DND-41 (cell line): ENCODE results near the gene PAM.

Source experiments
- ATAC-seq: fragments of 200-7000 bp; cut with Tn5 transposase; 3 replicates; pipeline ENCODE4 v1.9.1; 2021; ENCODE audit warnings: low read depth; ENCODE audit not compliant: insufficient read depth
- DNase-seq: peaks from one replicate; pipeline ENCODE4 v3.0.0-alpha.2; 2020
- H2AFZ ChIP-seq: 2 replicates; pipeline ENCODE4 v1.6.0; 2012; ENCODE audit warnings: low read depth, low read length
- H3K27ac ChIP-seq: 2 replicates; pipeline ENCODE4 v1.5.1; 2012; ENCODE audit warnings: low read length, inconsistent platforms
- H3K27me3 ChIP-seq: fragments of 200-600 bp; sonication (generic); 2 replicates; pipeline ENCODE4 v1.6.0; 2012; ENCODE audit warnings: low read length, mild to moderate bottlenecking, inconsistent platforms; ENCODE audit not compliant: insufficient read depth, poor library complexity
- H3K36me3 ChIP-seq: 2 replicates; pipeline ENCODE4 v1.5.1; 2012; ENCODE audit warnings: low read length, inconsistent platforms; ENCODE audit not compliant: insufficient read depth
- H3K4me1 ChIP-seq: 2 replicates; pipeline ENCODE4 v1.5.1; 2012; ENCODE audit warnings: mild to moderate bottlenecking, low read length; ENCODE audit not compliant: insufficient read depth
- H3K4me2 ChIP-seq: 2 replicates; pipeline ENCODE4 v1.6.0; 2012; ENCODE audit warnings: mild to moderate bottlenecking, moderate library complexity, low read length, inconsistent platforms; ENCODE audit not compliant: insufficient read depth
- H3K4me3 ChIP-seq, 2 experiments: fragments of 200-600 bp in 1 of 2; shearing (Covaris generic) in 1 of 2; 2 replicates each; pipeline ENCODE4 v1.5.1; 2012 to 2016; ENCODE audit warnings: inconsistent platforms in 2 of 2, low read length in 2 of 2, mild to moderate bottlenecking in 2 of 2, low read depth in 1 of 2, moderate library complexity in 1 of 2
- H3K79me2 ChIP-seq: 2 replicates; pipeline ENCODE4 v1.6.0; 2012; ENCODE audit warnings: low read length, inconsistent platforms; ENCODE audit not compliant: insufficient read depth
- H3K9ac ChIP-seq: 2 replicates; pipeline ENCODE4 v1.6.0; 2012; ENCODE audit warnings: low read depth, mild to moderate bottlenecking, inconsistent platforms, low read length, moderate library complexity
- H3K9me3 ChIP-seq: 2 replicates; pipeline ENCODE4 v1.5.1; 2012; ENCODE audit warnings: low read length, moderate library complexity, mild to moderate bottlenecking, inconsistent platforms; ENCODE audit not compliant: insufficient read depth, severe bottlenecking
- H4K20me1 ChIP-seq: 2 replicates; pipeline ENCODE4 v1.6.0; 2012; ENCODE audit warnings: low read length; ENCODE audit not compliant: insufficient read depth
- EZH2 ChIP-seq: IDR thresholded peaks from 3 replicates; pipeline ENCODE4 v1.6.1; 2012; ENCODE audit warnings: borderline replicate concordance, low read depth, mild to moderate bottlenecking, moderate library complexity, low read length, inconsistent platforms; ENCODE audit not compliant: severe bottlenecking
- TF ChIP-seq, protein P1 (sequence below): IDR thresholded peaks from 2 replicates; pipeline ENCODE4 v1.5.1; 2012; ENCODE audit warnings: borderline replicate concordance, low read length, moderate library complexity, mild to moderate bottlenecking; ENCODE audit not compliant: poor library complexity, severe bottlenecking; ENCODE audit errors: extremely low read depth

PAM gene

DNA sequence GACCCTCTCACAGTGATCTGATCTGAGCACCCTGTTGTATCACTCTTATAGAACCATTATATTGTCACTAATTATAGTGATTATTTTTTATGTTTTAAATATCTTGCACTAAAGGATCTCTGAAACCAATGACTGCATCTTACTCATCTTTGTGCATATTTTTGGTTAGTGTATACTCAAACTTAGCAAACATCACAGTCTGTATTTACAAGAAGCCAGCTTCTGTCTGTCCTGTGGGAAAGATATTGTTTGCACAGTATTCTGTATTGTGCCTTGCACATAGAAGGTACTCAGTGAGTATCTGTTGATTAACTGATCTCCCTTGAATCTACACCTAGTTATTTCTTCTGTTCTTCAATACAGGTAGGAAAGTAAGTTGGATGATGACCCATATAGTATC, 131.5 kb downstream of the PAM start:
- DNase-seq, result no peak
- no peaks in the 10 kb centered on the region for H3K36me3 ChIP-seq
- H3K27me3 ChIP-seq, result no peaks in the 10 kb centered on the region
- no peak for ATAC-seq
- H3K4me3 ChIP-seq, result no peak overlapping the region
- H3K79me2 ChIP-seq, result no peaks in the 10 kb centered on the region
- H2AFZ ChIP-seq, result no peak overlapping the region
- H3K4me2 ChIP-seq, result no peak overlapping the region
- TF ChIP-seq EZH2, result no peak
- TF ChIP-seq, protein P1, sequence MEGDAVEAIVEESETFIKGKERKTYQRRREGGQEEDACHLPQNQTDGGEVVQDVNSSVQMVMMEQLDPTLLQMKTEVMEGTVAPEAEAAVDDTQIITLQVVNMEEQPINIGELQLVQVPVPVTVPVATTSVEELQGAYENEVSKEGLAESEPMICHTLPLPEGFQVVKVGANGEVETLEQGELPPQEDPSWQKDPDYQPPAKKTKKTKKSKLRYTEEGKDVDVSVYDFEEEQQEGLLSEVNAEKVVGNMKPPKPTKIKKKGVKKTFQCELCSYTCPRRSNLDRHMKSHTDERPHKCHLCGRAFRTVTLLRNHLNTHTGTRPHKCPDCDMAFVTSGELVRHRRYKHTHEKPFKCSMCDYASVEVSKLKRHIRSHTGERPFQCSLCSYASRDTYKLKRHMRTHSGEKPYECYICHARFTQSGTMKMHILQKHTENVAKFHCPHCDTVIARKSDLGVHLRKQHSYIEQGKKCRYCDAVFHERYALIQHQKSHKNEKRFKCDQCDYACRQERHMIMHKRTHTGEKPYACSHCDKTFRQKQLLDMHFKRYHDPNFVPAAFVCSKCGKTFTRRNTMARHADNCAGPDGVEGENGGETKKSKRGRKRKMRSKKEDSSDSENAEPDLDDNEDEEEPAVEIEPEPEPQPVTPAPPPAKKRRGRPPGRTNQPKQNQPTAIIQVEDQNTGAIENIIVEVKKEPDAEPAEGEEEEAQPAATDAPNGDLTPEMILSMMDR, result no peak
- H3K9ac ChIP-seq, result no peak overlapping the region
- H3K4me1 ChIP-seq, result no peaks in the 10 kb centered on the region
- no peaks in the 10 kb centered on the region for H3K9me3 ChIP-seq
- H3K27ac ChIP-seq, result no peak overlapping the region
- H4K20me1 ChIP-seq, result no peaks in the 10 kb centered on the region

DNA sequence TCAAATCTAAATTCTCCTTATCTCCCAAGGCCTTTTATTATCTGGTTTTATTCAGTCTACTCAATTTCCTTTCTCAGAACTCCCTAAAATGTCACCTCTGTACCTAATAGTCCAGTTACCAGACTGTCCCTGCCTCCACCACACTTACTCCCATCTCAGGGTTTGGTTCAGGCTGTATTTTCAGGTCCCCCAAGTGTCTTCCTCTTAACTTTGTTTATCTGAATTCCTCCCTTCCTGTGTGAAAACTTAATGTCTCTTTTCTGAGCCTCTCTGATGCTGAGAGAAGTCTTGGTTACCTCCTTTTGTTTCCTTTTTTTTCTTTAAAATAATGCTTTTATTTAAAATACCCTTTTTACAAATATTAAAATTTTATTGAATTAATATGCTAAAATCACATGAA, 133.4 kb downstream of the PAM start:
- no peak for ATAC-seq
- Histone ChIP-seq H3K79me2 (no peaks in the 10 kb centered on the region), H3K4me2 (no peak overlapping the region), H3K9ac (no peak overlapping the region), H3K4me1 (no peaks in the 10 kb centered on the region), H2AFZ (no peak overlapping the region), H4K20me1 (no peaks in the 10 kb centered on the region), H3K9me3 (no peaks in the 10 kb centered on the region), H3K4me3 (no peak overlapping the region), H3K27me3 (no peaks in the 10 kb centered on the region), H3K27ac (no peak overlapping the region), H3K36me3 (no peaks in the 10 kb centered on the region)
- TF ChIP-seq EZH2, result no peak
- TF ChIP-seq, protein P1, result no peak
- no peak for DNase-seq

DNA sequence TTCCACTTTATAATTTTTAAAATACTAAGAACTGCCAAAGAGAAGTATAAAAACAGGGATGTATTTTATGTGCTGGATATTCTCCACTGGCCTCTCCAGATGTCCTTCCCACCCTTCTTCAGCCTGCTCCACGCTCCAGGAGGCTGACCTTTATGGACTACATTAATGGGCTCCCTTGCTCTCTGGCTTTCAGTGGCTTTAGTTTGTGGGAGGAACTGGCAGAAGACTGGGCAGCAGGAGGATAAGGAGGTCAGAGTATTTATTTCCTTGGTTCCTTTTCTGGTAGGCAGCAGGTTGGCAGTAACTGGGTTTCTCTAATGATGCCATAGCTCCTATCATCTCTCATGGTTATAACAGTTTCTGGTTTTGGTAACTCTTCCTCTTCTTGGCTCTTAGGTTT, 133.9 kb downstream of the PAM start:
- TF ChIP-seq, protein P1, result no peak
- no peak for TF ChIP-seq EZH2
- Histone ChIP-seq H3K4me1 (no peaks in the 10 kb centered on the region), H2AFZ (no peak overlapping the region), H3K36me3 (no peaks in the 10 kb centered on the region), H3K27ac (no peak overlapping the region), H3K27me3 (no peaks in the 10 kb centered on the region), H3K9ac (no peak overlapping the region), H3K4me3 (no peak overlapping the region), H3K4me2 (no peak overlapping the region), H3K79me2 (no peaks in the 10 kb centered on the region), H3K9me3 (no peaks in the 10 kb centered on the region), H4K20me1 (no peaks in the 10 kb centered on the region)
- DNase-seq, result no peak
- ATAC-seq, result no peak

DNA sequence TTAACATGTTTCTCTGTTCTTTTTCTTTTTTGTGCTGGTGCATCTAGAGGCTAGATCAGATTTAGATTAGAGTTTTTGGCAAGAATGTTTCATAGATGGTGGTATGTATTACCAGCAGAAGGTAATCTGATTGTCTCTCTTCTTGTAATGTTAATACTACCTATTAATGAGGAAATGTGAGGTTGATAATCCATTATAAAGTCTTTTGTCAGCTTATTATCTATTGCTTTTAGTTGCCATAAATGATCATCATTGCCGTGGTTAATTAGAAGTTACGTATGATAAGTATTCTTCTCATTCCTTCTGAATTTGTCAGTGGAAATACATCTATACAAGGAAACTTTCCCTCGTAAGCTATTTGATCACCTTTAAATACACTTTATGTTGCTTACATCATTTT, 135.0 kb downstream of the PAM start:
- Histone ChIP-seq H4K20me1 (no peaks in the 10 kb centered on the region), H3K4me2 (no peak overlapping the region), H3K27me3 (no peaks in the 10 kb centered on the region), H3K4me3 (no peak overlapping the region), H3K9ac (no peak overlapping the region), H3K36me3 (no peaks in the 10 kb centered on the region), H3K79me2 (no peaks in the 10 kb centered on the region), H2AFZ (no peak overlapping the region), H3K4me1 (no peaks in the 10 kb centered on the region), H3K27ac (no peak overlapping the region), H3K9me3 (no peaks in the 10 kb centered on the region)
- no peak for DNase-seq
- TF ChIP-seq, protein P1, result no peak
- no peak for TF ChIP-seq EZH2
- no peak for ATAC-seq
